Sigmoid colon (tissue), 7 donors: ENCODE results near the gene CLDN16. TPM values are rescaled to one million over a fixed set of nuclear protein-coding genes. Genes with fewer than 3 reads are reported as not detected.

Source experiments
- DNase-seq: peaks from one replicate; pipeline ENCODE4 v3.0.0-alpha.2; 2019
- H3K27ac ChIP-seq, 4 donors: fragments of 200-600 bp; sonication (generic); one replicate each; pipeline ENCODE4 v1.5.1; 2016 to 2019; ENCODE audit warnings: mild to moderate bottlenecking in 1 of 4
- H3K27me3 ChIP-seq, 3 donors: fragments of 200-600 bp; sonication (generic); one replicate each; pipeline ENCODE4 v1.5.1; 2019; ENCODE audit warnings: mild to moderate bottlenecking in 1 of 3
- H3K36me3 ChIP-seq, 4 donors: fragments of 200-600 bp; sonication (generic); one replicate each; pipeline ENCODE4 v1.5.1; 2016 to 2019
- H3K4me1 ChIP-seq, 4 donors: fragments of 200-600 bp; sonication (generic); one replicate each; pipeline ENCODE4 v1.5.1; 2017 to 2019
- H3K4me3 ChIP-seq, 4 donors: fragments of 200-600 bp; sonication (generic); one replicate each; pipeline ENCODE4 v1.5.1; 2017 to 2019; ENCODE audit warnings: mild to moderate bottlenecking in 2 of 4, moderate library complexity in 1 of 4
- H3K9me3 ChIP-seq, 4 donors: fragments of 200-600 bp in 3 of 4; sonication (generic) in 3 of 4; one replicate each; pipeline versions ENCODE4 v1.5.1 to v1.6.1; 2013 to 2019
- EP300 ChIP-seq, 4 donors: sonication (generic); formaldehyde crosslinking; IDR thresholded peaks; one replicate each; pipeline ENCODE4 v1.6.1; 2017; ENCODE audit warnings: antibody characterized with exemption in 4 of 4
- POLR2A ChIP-seq, 2 donors: fragments of 450-650 bp; IDR thresholded peaks; one replicate each; pipeline ENCODE4 v1.6.1; 2016; ENCODE audit warnings: antibody characterized with exemption in 2 of 2, mild to moderate bottlenecking in 2 of 2, moderate library complexity in 2 of 2
- POLR2AphosphoS5 ChIP-seq, 4 donors: sonication (generic); formaldehyde crosslinking; IDR thresholded peaks; one replicate each; pipeline ENCODE4 v1.6.1; 2017; ENCODE audit warnings: antibody characterized with exemption in 4 of 4
- WGBS, 2 donors: extraction: QIAGEN DNeasy Blood & Tissue Kit; methylation state at CpG; one replicate each; pipeline ENCODE4 v1.1.7; 2013; 5-methylcytosine and 5-hydroxymethylcytosine counted together
- intact Hi-C: fragments of 100-400 bp; cut with DNase I; formaldehyde crosslinking; loops from one replicate; pipeline ENCODE4 v1.15.1; 2023
- polyA plus RNA-seq, 3 donors: library from polyadenylated mRNA; stranded (reverse); fragments of 200-250 nt; gene quantifications; one replicate each; pipeline ENCODE4 v1.2.3, GENCODE V29; 2013
- total RNA-seq, 4 donors: library from RNA; depleted of rRNA; stranded (reverse); fragments of >200 nt; gene quantifications; one replicate each; pipeline ENCODE4 v1.1.0, GENCODE V29; 2016
- TF ChIP-seq, protein P1 (sequence below), 4 experiments: fragments of 450-650 bp in 3 of 4; fragments of 200-600 bp in 1 of 4; IDR thresholded peaks; one replicate each; pipeline ENCODE4 v1.5.1; 2016 to 2019; ENCODE audit warnings: antibody characterized with exemption in 4 of 4, mild to moderate bottlenecking in 3 of 4, moderate library complexity in 2 of 4
- donor health status: healthy with polysubstance abuse.
- donor health status: Bipolar disorder and iron deficiency.
- donor health status: healthy.

Gene CLDN16
- total and polyA plus RNA-seq, 7 donors = 0.01 TPM; not detected in 6

DNA sequence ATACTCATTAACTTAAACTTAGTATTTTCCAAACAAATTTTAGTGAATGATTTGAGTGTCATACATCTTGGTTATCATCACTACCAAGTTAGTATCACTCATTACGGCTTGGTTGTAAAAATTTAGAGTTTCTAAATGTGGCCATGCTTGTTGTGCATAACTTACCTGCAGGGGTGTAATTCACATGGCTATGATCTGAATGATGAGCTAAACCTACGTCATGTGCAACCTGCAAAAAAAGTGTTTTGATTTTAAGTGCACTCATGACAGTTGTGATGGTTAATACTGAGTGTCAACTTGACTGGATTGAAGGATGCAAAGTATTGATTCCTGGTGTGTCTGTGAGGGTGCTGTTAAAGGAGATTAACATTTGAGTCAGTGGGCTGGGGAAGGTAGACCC, 17.6 kb upstream of the CLDN16 start:
- DNase-seq = no peak
- WGBS, 2 donors = 88 to 89% methylated on average over 2 of the region's 2 CpGs
- TF ChIP-seq POLR2A (IDR thresholded peaks at IDR 0.05) = no peak
- TF ChIP-seq EP300 (IDR thresholded peaks at IDR 0.05) = no peak
- TF ChIP-seq, protein P1, sequence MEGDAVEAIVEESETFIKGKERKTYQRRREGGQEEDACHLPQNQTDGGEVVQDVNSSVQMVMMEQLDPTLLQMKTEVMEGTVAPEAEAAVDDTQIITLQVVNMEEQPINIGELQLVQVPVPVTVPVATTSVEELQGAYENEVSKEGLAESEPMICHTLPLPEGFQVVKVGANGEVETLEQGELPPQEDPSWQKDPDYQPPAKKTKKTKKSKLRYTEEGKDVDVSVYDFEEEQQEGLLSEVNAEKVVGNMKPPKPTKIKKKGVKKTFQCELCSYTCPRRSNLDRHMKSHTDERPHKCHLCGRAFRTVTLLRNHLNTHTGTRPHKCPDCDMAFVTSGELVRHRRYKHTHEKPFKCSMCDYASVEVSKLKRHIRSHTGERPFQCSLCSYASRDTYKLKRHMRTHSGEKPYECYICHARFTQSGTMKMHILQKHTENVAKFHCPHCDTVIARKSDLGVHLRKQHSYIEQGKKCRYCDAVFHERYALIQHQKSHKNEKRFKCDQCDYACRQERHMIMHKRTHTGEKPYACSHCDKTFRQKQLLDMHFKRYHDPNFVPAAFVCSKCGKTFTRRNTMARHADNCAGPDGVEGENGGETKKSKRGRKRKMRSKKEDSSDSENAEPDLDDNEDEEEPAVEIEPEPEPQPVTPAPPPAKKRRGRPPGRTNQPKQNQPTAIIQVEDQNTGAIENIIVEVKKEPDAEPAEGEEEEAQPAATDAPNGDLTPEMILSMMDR (IDR thresholded peaks at IDR 0.05) = no peak
- TF ChIP-seq POLR2AphosphoS5 (IDR thresholded peaks at IDR 0.05) = no peak
- Histone ChIP-seq H3K9me3 (no peaks in the 10 kb centered on the region), H3K27me3 (no peaks in the 10 kb centered on the region), H3K4me1 (no peaks in the 10 kb centered on the region), H3K36me3 (no peaks in the 10 kb centered on the region), H3K27ac (no peak overlapping the region), H3K4me3 (no peak overlapping the region)
- intact Hi-C loops = no loop called here

DNA sequence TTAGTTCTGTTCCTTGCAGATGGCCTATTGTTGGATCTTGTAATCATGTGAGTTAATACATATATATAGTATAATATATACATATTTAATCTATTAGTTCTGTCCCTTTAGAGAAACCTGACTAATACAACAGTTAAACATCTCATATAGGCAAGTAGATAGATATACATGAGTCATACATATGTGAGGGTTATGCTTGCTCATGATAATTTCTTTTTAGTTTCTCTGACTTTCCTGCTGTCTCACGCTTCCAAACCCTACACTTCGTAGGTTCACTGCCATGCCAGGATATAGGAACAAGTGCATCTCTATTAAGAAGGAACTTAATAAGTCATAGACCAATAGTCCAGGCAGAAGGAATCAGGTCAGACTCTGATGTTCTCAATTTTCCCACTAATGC, 16.8 kb upstream of the CLDN16 start:
- Histone ChIP-seq H3K4me1 (no peaks in the 10 kb centered on the region), H3K4me3 (no peak overlapping the region), H3K27me3 (no peaks in the 10 kb centered on the region), H3K27ac (no peak overlapping the region), H3K36me3 (no peaks in the 10 kb centered on the region), H3K9me3 (no peaks in the 10 kb centered on the region)
- no peak for DNase-seq
- intact Hi-C loops = no loop called here
- no peak for TF ChIP-seq POLR2AphosphoS5 (IDR thresholded peaks at IDR 0.05)
- TF ChIP-seq EP300 (IDR thresholded peaks at IDR 0.05) = no peak
- TF ChIP-seq, protein P1 (IDR thresholded peaks at IDR 0.05) = no peak
- no peak for TF ChIP-seq POLR2A (IDR thresholded peaks at IDR 0.05)
- WGBS, 2 donors = 62 to 74% methylated on average over 2 of the region's 2 CpGs

DNA sequence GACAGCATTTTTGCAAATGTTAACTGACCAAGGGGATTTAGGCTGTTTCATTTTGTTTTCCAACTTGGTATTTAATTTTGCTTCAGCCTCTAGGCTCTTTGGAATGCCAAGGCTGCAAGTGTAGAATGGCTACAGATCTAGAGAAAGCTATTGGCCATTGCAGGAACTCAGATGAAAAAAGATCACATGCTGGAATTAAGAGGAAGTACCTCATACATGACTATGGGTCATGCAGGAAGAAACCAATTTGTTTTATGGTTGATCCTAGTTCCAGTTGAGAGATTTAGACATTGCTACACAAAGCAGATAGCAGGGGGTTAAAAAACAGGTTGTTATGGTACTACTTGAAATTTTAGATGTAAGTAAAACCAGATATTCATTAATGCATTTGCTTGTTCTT, 12.7 kb upstream of the CLDN16 start:
- TF ChIP-seq POLR2A (IDR thresholded peaks at IDR 0.05) (no peak), EP300 (IDR thresholded peaks at IDR 0.05) (no peak), POLR2AphosphoS5 (IDR thresholded peaks at IDR 0.05) (no peak)
- TF ChIP-seq, protein P1 (IDR thresholded peaks at IDR 0.05) = no peak
- intact Hi-C loops = no loop called here

DNA sequence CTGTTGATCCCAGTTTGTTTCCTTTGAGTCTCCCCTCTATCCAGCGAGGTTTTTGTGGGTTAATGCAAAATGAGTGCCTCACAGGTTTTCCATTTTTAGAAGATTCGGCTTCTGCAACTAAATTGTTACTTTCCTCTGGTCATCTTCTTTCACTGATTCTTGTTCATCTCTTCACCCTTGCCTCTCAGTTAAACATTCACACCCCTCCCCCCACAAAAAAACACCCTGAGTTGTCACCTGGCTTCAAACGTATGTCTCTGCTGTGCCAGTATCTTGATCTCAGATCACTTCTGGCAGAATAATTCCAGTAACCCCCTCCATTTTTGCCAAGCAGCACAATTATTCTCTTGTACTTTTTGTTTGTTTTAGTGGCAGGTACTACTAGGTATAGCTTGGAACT, 12.3 kb upstream of the CLDN16 start:
- Histone ChIP-seq H3K4me1 (no peaks in the 10 kb centered on the region), H3K36me3 (no peaks in the 10 kb centered on the region), H3K27ac (no peak overlapping the region), H3K4me3 (no peak overlapping the region), H3K27me3 (no peaks in the 10 kb centered on the region), H3K9me3 (no peaks in the 10 kb centered on the region)
- no peak for DNase-seq
- TF ChIP-seq, protein P1 (IDR thresholded peaks at IDR 0.05) = no peak
- no peak for TF ChIP-seq EP300 (IDR thresholded peaks at IDR 0.05)
- TF ChIP-seq POLR2AphosphoS5 (IDR thresholded peaks at IDR 0.05) = no peak
- TF ChIP-seq POLR2A (IDR thresholded peaks at IDR 0.05) = no peak
- intact Hi-C loops = no loop called here
- WGBS, 2 donors = 61 to 68% methylated on average over 3 of the region's 3 CpGs

More for the DNA sequence above, 12.7 kb upstream of the CLDN16 start:
- H3K9me3 ChIP-seq = no peaks in the 10 kb centered on the region
- no peak overlapping the region for H3K27ac ChIP-seq
- DNase-seq = no peak
- H3K27me3 ChIP-seq = no peaks in the 10 kb centered on the region
- H3K4me3 ChIP-seq = no peak overlapping the region
- H3K4me1 ChIP-seq = no peaks in the 10 kb centered on the region
- H3K36me3 ChIP-seq = no peaks in the 10 kb centered on the region

DNA sequence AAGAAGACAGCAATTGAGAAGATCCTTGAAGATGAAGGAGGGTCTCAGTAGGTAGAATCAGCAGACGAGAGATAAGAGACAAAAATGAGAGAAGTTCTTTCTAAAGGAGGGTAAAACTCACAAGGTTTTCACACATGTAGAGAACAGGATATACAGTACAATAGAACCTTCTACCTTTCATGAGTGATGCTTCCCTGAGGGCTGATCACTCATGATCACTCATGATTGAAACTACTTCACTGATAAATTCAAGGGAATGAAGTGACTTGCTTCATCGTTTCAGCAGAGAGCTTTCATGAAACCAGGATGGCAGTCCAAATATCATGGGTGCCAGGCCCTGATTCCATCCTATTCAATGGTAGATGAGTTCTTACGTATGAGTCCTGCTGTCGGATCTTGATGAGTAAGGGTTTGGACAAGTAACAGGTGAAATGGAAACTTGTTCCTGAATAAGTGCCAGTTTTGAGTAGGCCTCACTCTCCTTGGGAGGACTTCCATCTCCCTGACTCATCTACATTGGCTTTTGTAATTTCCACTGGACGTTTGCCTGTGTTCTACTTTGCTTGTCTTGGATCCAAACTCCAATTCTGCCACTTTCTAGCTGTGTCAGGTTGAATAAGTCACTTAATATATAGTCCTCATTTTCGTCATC, 9.6 kb upstream of the CLDN16 start:
- no peak overlapping the region for H3K4me3 ChIP-seq
- no peaks in the 10 kb centered on the region for H3K36me3 ChIP-seq
- no peaks in the 10 kb centered on the region for H3K4me1 ChIP-seq
- no peak overlapping the region for H3K27ac ChIP-seq
- TF ChIP-seq, protein P1 (IDR thresholded peaks at IDR 0.05) = no peak
- TF ChIP-seq POLR2AphosphoS5 (IDR thresholded peaks at IDR 0.05) = peak in 2 of 4 donors; percentile 37 to 48
- intact Hi-C loops = no loop called here
- H3K27me3 ChIP-seq = no peaks in the 10 kb centered on the region
- no peaks in the 10 kb centered on the region for H3K9me3 ChIP-seq
- no peak for DNase-seq
- WGBS, 2 donors = 90% methylated on average over 6 of the region's 6 CpGs
